HG03378 (cell line): ENCODE measurements around the gene KCNK3.

Source experiments
- ATAC-seq: cut with Tn5 transposase; IDR thresholded peaks from one replicate; pipeline ENCODE4 v1.9.1; 2021; ENCODE audit warnings: mild to moderate bottlenecking, moderate library complexity; ENCODE audit not compliant: unreplicated experiment

KCNK3 gene

DNA sequence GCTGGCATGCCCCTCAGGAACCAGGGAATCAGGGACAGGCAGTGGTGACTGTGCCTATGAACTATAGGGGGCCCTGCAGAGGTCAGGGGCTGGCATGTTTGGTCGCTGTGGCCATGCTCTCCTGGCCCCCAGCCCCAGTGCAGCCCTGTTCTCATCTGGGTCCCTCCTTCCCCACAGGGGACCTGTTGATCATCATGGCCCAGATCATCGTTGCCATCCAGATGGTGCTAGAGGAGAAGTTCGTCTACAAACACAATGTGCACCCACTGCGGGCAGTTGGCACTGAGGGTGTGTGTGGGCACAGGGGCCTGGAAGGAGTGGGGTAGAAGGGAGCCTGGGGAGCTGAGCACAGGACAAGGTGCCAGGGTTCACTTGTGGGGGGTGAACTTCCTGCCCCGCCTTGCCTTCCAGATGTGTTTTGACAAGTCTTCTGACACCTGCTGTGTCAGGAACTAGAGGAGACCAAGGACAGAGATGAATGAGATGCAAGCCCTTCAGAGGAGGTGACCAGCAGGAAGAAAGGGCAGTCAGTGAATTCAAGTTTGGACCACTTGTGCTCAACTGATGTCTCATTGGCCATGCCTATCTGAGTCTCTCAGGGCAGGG is 83.8 kb downstream of the KCNK3 start:
- ATAC-seq = no peak

DNA sequence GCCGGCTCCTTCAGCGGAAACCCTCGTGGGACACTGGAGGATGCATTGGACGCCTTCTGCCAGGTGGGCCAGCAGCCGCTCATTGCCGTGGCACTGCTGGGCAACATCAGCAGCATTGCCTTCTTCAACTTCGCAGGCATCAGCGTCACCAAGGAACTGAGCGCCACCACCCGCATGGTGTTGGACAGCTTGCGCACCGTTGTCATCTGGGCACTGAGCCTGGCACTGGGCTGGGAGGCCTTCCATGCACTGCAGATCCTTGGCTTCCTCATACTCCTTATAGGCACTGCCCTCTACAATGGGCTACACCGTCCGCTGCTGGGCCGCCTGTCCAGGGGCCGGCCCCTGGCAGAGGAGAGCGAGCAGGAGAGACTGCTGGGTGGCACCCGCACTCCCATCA is 85.6 kb downstream of the KCNK3 start:
- ATAC-seq = no peak

DNA sequence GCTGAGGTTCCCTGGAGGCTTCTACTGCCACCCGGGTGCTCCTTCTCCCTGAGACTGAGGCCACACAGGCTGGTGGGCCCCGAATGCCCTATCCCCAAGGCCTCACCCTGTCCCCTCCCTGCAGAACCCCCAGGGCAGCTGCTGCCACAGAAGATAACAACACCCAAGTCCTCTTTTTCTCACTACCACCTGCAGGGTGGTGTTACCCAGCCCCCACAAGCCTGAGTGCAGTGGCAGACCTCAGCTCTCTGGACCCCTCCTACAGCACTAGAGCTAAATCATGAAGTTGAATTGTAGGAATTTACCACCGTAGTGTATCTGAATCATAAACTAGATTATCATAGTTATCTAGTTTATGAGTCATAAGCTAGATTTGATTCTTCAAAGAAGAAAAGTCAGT is 86.0 kb downstream of the KCNK3 start:
- ATAC-seq = no peak

DNA sequence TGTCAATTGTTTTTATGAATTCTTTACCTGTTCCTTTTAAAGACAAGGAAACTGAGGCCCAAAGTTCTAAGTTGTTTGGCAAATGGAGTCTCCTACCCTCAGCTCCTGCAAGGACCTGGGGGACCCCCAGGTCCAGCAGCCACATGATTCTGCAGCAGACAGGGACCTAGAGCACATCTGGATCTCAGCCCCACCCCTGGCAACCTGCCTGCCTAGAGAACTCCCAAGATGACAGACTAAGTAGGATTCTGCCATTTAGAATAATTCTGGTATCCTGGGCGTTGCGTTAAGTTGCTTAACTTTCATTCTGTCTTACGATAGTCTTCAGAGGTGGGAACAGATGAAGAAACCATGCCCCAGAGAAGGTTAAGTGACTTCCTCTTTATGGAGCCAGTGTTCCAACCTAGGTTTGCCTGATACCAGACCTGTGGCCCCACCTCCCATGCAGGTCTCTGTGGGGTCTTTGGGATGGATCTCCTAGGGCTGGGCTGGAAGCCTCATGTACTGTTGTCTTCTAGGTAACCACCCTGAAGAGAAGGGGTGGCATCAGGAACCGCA is 87.8 kb downstream of the KCNK3 start:
- ATAC-seq = no peak
